Measurements from ENCODE around the gene C2orf49.

GRCh38 chr2:105327690-105328089 lies 9.7 kb upstream of the C2orf49 start:
- TF ChIP-seq IRF3 (IDR thresholded peaks at IDR 0.05) = no peak
- TF ChIP-seq RAD21 (IDR thresholded peaks at IDR 0.05; ENCODE audit: insufficient read depth, low read depth, low read length) = no peak
- TF ChIP-seq NFIC (IDR thresholded peaks at IDR 0.05; ENCODE audit: low read depth, low read length) = no peak
- no peak for TF ChIP-seq CTCF (IDR thresholded peaks at IDR 0.05 in 2 of 3, conservative IDR thresholded peaks at IDR 0.05 in 1 of 3; ENCODE audit: control insufficient read depth in 2 of 3, extremely low read depth in 1 of 3, insufficient read depth in 1 of 3, low read depth in 3 of 3, low read length in 3 of 3)
- TF ChIP-seq POLR2A (IDR thresholded peaks at IDR 0.05; ENCODE audit: low read depth, low read length) = no peak
- TF ChIP-seq ATF3 (IDR thresholded peaks at IDR 0.05; ENCODE audit: borderline replicate concordance, extremely low read depth, low read depth, low read length) = no peak
- no peak for TF ChIP-seq ZNF384 (IDR thresholded peaks at IDR 0.05; ENCODE audit: borderline replicate concordance, low read depth, low read length)
- TF ChIP-seq CEBPB (IDR thresholded peaks at IDR 0.05; ENCODE audit: borderline replicate concordance in 1 of 2, low read depth in 2 of 2, low read length in 2 of 2) = no peak
- no peak for TF ChIP-seq JUNB (IDR thresholded peaks at IDR 0.05)
- no peak for TF ChIP-seq MXI1 (IDR thresholded peaks at IDR 0.05; ENCODE audit: low read depth, low read length)
- no peak for TF ChIP-seq HDAC2 (IDR thresholded peaks at IDR 0.05)

Data from GM12878 (cell line).